Measurements from ENCODE around the gene KCNK3. TPM values are rescaled to one million over a fixed set of nuclear protein-coding genes. Genes with fewer than 3 reads are reported as not detected.
A peak's percentile ranks its signal among the peaks of the same experiment; 100 is the strongest.

Gene KCNK3
- total RNA-seq, 1 donor from 2014 or later, result 21.7 TPM

GRCh38 chr2:26716769-26717168 is 24.2 kb downstream of the KCNK3 start:
- TF ChIP-seq CTCF (IDR thresholded peaks at IDR 0.05; ENCODE audit: partially characterized antibody, unreplicated experiment), result no peak
- peaks cover 4% of the 10 kb centered on the region for H3K9me3 Mint-ChIP-seq (ENCODE audit: unreplicated experiment)
- no peaks in the 10 kb centered on the region for H3K36me3 Mint-ChIP-seq (ENCODE audit: unreplicated experiment)
- peaks cover 13% of the 10 kb centered on the region for H3K4me1 Mint-ChIP-seq (ENCODE audit: low read depth, unreplicated experiment)
- H3K27me3 Mint-ChIP-seq (ENCODE audit: unreplicated experiment), result peaks cover 5% of the 10 kb centered on the region
- no peak for DNase-seq
- no peak overlapping the region for H3K27ac Mint-ChIP-seq (ENCODE audit: unreplicated experiment)
- H3K4me3 Mint-ChIP-seq (ENCODE audit: unreplicated experiment), result no peak overlapping the region

GRCh38 chr2:26717362-26717761 is 24.8 kb downstream of the KCNK3 start:
- Mint-ChIP-seq H3K27me3 (ENCODE audit: unreplicated experiment) (peaks cover 5% of the 10 kb centered on the region), H3K9me3 (ENCODE audit: unreplicated experiment) (peaks cover 3% of the 10 kb centered on the region), H3K27ac (ENCODE audit: unreplicated experiment) (no peak overlapping the region), H3K36me3 (ENCODE audit: unreplicated experiment) (no peaks in the 10 kb centered on the region), H3K4me3 (ENCODE audit: unreplicated experiment) (no peak overlapping the region), H3K4me1 (ENCODE audit: low read depth, unreplicated experiment) (peaks cover 7% of the 10 kb centered on the region)
- DNase-seq, result no peak
- no peak for TF ChIP-seq CTCF (IDR thresholded peaks at IDR 0.05; ENCODE audit: partially characterized antibody, unreplicated experiment)

DNA sequence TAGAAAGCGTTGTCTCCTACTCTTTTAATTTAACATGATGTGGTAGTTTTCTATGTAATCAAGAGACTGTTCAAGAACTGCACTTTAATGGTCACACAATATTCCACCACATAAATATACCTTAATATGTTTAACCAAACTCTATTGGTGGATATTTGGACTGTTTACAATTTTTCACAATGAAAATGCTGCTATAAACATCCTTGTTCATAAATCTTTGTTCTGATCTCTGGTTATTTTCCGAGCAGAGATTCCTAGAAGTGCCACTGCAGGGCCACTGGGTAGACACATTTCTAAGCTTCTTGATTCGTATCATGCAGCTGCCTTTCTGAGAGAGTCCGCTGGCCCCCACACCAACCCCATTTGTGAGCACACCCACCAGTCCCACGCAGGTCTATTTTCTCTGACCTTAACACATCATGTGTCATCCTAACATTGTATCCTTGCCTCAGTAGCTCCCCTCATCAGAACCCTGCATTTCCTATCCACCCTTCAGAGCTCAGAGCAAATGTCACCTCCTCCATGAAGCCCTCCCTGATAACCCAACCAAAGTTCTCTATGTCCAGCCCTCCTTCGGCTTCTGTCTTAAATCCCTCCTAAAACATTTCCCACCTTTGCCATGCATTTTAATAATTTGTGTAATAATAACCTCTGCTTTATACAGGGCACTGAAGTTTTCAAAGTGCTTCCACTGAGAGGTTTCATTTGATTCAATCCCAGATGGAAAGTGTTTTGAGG is 26.6 kb downstream of the KCNK3 start:
- H3K27me3 Mint-ChIP-seq (ENCODE audit: unreplicated experiment), result no peaks in the 10 kb centered on the region
- H3K36me3 Mint-ChIP-seq (ENCODE audit: unreplicated experiment), result no peaks in the 10 kb centered on the region
- no peak for TF ChIP-seq CTCF (IDR thresholded peaks at IDR 0.05; ENCODE audit: partially characterized antibody, unreplicated experiment)

DNA sequence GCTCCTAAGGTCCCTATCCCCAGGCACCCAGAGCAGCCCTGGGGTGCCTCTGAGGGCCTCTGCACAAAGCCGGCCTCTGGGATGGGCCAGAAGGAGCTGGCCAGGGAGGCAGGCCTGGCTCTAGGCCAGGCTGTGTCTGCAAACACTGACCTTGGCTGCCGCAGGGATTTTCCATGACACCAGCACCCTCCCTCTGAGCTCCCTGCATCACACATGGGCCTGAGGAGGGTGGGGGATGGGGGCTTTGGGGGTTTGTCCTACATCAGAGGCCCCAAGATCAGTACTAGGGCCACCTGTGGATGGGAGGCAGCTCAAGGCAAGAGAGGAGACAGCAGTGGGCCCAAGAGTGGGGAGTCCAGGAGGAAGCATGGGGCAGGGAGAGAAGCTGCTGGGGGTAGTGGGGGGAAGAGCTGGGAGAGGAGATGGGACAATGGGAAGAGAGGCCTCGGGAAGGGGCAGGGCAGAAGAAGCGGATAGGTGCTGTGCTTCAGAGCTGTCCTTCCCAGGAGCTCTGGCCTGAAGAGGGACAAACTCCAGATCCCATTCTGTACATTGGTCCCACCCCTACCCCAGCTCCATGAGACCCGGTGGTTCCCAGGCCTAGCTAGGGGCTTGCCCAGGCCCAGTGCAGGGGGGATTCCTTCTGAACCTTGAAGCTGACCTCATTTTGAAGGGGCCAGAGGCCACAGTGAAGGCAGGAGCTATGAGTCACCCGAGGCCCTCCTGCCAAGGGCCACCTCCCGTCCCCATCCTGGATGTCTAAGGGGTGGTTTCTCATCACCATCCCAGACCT is 28.0 kb downstream of the KCNK3 start:
- Mint-ChIP-seq H3K9me3 (ENCODE audit: unreplicated experiment) (peaks cover 6% of the 10 kb centered on the region), H3K36me3 (ENCODE audit: unreplicated experiment) (no peaks in the 10 kb centered on the region), H3K27ac (ENCODE audit: unreplicated experiment) (no peak overlapping the region), H3K4me3 (ENCODE audit: unreplicated experiment) (no peak overlapping the region), H3K27me3 (ENCODE audit: unreplicated experiment) (no peaks in the 10 kb centered on the region), H3K4me1 (ENCODE audit: low read depth, unreplicated experiment) (peaks cover 7% of the 10 kb centered on the region)
- no peak for TF ChIP-seq CTCF (IDR thresholded peaks at IDR 0.05; ENCODE audit: partially characterized antibody, unreplicated experiment)
- no peak for DNase-seq

More for the DNA sequence above, 26.6 kb downstream of the KCNK3 start:
- H3K4me3 Mint-ChIP-seq (ENCODE audit: unreplicated experiment), result no peak overlapping the region
- H3K4me1 Mint-ChIP-seq (ENCODE audit: low read depth, unreplicated experiment), result peaks cover 2% of the 10 kb centered on the region
- DNase-seq, result no peak
- H3K27ac Mint-ChIP-seq (ENCODE audit: unreplicated experiment), result peak overlapping the region; percentile 23
- H3K9me3 Mint-ChIP-seq (ENCODE audit: unreplicated experiment), result peaks cover 4% of the 10 kb centered on the region
